Body of pancreas (tissue), 4 donors: ENCODE results near the gene CENPB. TPM values are rescaled to one million over a fixed set of nuclear protein-coding genes. Genes with fewer than 3 reads are reported as not detected.
A peak's percentile ranks its signal among the peaks of the same experiment; 100 is the strongest.

Experiments used
- ATAC-seq: fragments of 150-250 bp; one replicate; pipeline ENCODE4 v1.9.1; 2016
- DNase-seq, 4 donors: peaks; one replicate each; pipeline ENCODE4 v3.0.0-alpha.2; 2019
- H3K27ac ChIP-seq, 4 donors: fragments of 200-600 bp; sonication (generic); 1 replicate in 3 of 4; 2 replicates in 1 of 4; pipeline versions ENCODE4 v1.5.1 to v1.6.1; 2016 to 2019; ENCODE audit warnings: mild to moderate bottlenecking in 1 of 4, mixed read lengths in 1 of 4, moderate library complexity in 1 of 4
- H3K27me3 ChIP-seq, 2 donors: fragments of 200-600 bp; sonication (generic); one replicate each; pipeline ENCODE4 v1.6.0; 2016; ENCODE audit warnings: mild to moderate bottlenecking in 1 of 2
- H3K36me3 ChIP-seq, 2 donors: fragments of 200-600 bp; sonication (generic); replicated peaks in 1 of 2; 2 replicates each; pipeline ENCODE4 v1.5.1; 2016; ENCODE audit warnings: low read depth in 2 of 2; ENCODE audit not compliant: insufficient read depth in 1 of 2
- H3K4me1 ChIP-seq: fragments of 200-600 bp; sonication (generic); one replicate; pipeline ENCODE4 v1.6.0; 2016
- H3K4me3 ChIP-seq, 2 donors: fragments of 200-600 bp; sonication (generic); 1 replicate in 1 of 2; 2 replicates in 1 of 2; pipeline ENCODE4 v1.5.1; 2016 to 2019
- H3K9me3 ChIP-seq, 3 donors: fragments of 200-600 bp; sonication (generic); 1 replicate in 2 of 3; 2 replicates in 1 of 3; pipeline ENCODE4 v1.5.1; 2016
- POLR2A ChIP-seq, 3 donors: fragments of 450-650 bp; IDR thresholded peaks; one replicate each; pipeline ENCODE4 v1.6.1; 2016; ENCODE audit warnings: antibody characterized with exemption in 3 of 3, mild to moderate bottlenecking in 2 of 3
- WGBS, 2 donors: methylation state at CpG; one replicate each; pipeline ENCODE4 v1.1.5; 2017; 5-methylcytosine and 5-hydroxymethylcytosine counted together
- intact Hi-C: fragments of 100-400 bp; cut with DNase I; formaldehyde crosslinking; loops from one replicate; pipeline ENCODE4 v1.15.1; 2023
- total RNA-seq, 2 donors: library from RNA; depleted of rRNA; stranded (reverse); fragments of >200 nt; gene quantifications; one replicate each; pipeline ENCODE4 v1.1.0, GENCODE V29; 2016
- TF ChIP-seq, protein P1 (sequence below), 7 experiments: fragments of 450-650 bp in 4 of 7; fragments of 200-600 bp in 3 of 7; sonication (generic) in 3 of 7; IDR thresholded peaks; one replicate each; pipeline ENCODE4 v1.5.1; 2016 to 2019; ENCODE audit warnings: antibody characterized with exemption in 7 of 7

Gene CENPB
- total RNA-seq, 2 donors from 2014 or later, result 57.9 to 61.0 TPM

DNA sequence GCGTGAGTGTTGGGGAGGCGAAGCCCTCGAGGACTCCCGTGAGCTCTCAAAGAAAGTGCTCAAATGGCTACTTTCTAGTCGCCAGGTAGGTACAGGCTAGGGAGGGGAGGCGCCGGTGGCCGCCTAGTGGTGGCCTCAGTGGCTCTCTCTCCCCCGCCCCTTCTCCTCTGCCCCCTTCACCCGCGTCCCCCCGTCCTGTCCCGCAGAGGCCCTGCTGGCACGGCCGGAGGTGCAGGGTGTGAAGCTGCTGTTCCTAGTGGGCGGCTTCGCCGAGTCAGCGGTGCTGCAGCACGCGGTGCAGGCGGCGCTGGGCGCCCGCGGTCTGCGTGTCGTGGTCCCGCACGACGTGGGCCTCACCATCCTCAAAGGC is 35.2 kb downstream of the CENPB start:
- peaks cover 0 to 13% of the 10 kb centered on the region in 2 donors for H3K27me3 ChIP-seq
- intact Hi-C loops, result no loop called here
- WGBS, 2 donors, result 46 to 66% methylated on average over 4 to 20 of the region's 31 CpGs
- H3K4me1 ChIP-seq, result peaks cover 32% of the 10 kb centered on the region
- no peak for TF ChIP-seq POLR2A (IDR thresholded peaks at IDR 0.05)
- TF ChIP-seq, protein P1, sequence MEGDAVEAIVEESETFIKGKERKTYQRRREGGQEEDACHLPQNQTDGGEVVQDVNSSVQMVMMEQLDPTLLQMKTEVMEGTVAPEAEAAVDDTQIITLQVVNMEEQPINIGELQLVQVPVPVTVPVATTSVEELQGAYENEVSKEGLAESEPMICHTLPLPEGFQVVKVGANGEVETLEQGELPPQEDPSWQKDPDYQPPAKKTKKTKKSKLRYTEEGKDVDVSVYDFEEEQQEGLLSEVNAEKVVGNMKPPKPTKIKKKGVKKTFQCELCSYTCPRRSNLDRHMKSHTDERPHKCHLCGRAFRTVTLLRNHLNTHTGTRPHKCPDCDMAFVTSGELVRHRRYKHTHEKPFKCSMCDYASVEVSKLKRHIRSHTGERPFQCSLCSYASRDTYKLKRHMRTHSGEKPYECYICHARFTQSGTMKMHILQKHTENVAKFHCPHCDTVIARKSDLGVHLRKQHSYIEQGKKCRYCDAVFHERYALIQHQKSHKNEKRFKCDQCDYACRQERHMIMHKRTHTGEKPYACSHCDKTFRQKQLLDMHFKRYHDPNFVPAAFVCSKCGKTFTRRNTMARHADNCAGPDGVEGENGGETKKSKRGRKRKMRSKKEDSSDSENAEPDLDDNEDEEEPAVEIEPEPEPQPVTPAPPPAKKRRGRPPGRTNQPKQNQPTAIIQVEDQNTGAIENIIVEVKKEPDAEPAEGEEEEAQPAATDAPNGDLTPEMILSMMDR (IDR thresholded peaks at IDR 0.05), result no peak
- H3K36me3 ChIP-seq, result no peaks in the 10 kb centered on the region
- H3K4me3 ChIP-seq, result no peak overlapping the region
- H3K9me3 ChIP-seq, result no peaks in the 10 kb centered on the region
- DNase-seq, result no peak
- no peak overlapping the region for H3K27ac ChIP-seq
- ATAC-seq, result no peak

DNA sequence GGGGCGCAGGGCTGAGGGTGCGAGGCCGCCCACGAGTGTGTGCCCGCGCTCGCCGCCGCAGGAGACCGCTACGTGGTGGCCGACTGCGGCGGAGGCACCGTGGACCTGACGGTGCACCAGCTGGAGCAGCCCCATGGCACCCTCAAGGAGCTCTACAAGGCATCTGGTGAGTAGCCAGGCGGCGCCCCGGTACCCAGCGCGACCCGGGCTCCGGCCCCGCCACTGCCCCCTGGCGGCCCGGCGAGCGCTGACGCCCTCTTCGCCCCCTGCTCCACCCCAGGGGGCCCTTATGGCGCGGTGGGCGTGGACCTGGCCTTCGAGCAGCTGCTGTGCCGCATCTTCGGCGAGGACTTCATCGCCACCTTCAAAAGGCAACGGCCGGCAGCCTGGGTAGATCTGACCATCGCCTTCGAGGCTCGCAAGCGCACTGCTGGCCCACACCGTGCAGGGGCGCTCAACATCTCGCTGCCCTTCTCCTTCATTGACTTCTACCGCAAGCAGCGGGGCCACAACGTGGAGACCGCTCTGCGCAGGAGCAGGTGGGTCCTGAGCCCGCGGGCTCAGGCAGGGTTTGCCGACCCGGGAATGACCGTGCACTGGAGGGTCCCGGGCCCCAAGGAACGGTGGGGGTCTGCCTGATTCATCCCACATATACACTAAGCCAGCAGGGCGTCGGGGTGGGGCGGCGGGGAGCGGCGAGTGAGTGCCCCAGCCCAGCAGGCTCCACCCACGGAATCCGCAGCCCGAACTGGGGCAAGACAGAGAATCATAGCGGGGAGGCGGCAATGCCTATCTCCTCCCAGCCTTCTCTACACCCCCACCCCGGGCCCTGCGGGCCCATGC is 36.6 kb downstream of the CENPB start:
- Histone ChIP-seq H3K9me3 (no peaks in the 10 kb centered on the region), H3K4me1 (peaks cover 40% of the 10 kb centered on the region), H3K27ac (no peak overlapping the region), H3K27me3 (peaks cover 0 to 13% of the 10 kb centered on the region in 2 donors), H3K36me3 (no peaks in the 10 kb centered on the region), H3K4me3 (no peak overlapping the region)
- WGBS, 2 donors, result 23 to 37% methylated on average over 7 to 48 of the region's 72 CpGs
- DNase-seq (peak in 3 of 4 donors; percentile 55 to 75 (median 58)), ATAC-seq (peak; percentile 45)
- intact Hi-C loops, result no loop called here
- TF ChIP-seq, protein P1 (IDR thresholded peaks at IDR 0.05), result peak; percentile 58 to 83 (median 76)
- no peak for TF ChIP-seq POLR2A (IDR thresholded peaks at IDR 0.05)

GRCh38 chr20:3749087-3749688 is 37.4 kb downstream of the CENPB start:
- peaks cover 43% of the 10 kb centered on the region for H3K4me1 ChIP-seq
- no peaks in the 10 kb centered on the region for H3K9me3 ChIP-seq
- H3K36me3 ChIP-seq, result no peaks in the 10 kb centered on the region
- peaks cover 0 to 13% of the 10 kb centered on the region in 2 donors for H3K27me3 ChIP-seq
- DNase-seq, result no peak
- no peak for ATAC-seq
- intact Hi-C loops, result no loop called here
- no peak overlapping the region for H3K4me3 ChIP-seq
- WGBS, 2 donors, result 52 to 67% methylated on average over 18 to 24 of the region's 24 CpGs
- TF ChIP-seq POLR2A (IDR thresholded peaks at IDR 0.05), result no peak
- TF ChIP-seq, protein P1 (IDR thresholded peaks at IDR 0.05), result no peak
- H3K27ac ChIP-seq, result no peak overlapping the region

GRCh38 chr20:3748073-3748472 is 38.5 kb downstream of the CENPB start:
- intact Hi-C loops, result no loop called here
- no peaks in the 10 kb centered on the region for H3K9me3 ChIP-seq
- peaks cover 43% of the 10 kb centered on the region for H3K4me1 ChIP-seq
- H3K27me3 ChIP-seq, result peaks cover 0 to 13% of the 10 kb centered on the region in 2 donors
- no peak for DNase-seq
- H3K36me3 ChIP-seq, result no peaks in the 10 kb centered on the region
- no peak for TF ChIP-seq POLR2A (IDR thresholded peaks at IDR 0.05)
- TF ChIP-seq, protein P1 (IDR thresholded peaks at IDR 0.05), result no peak
- H3K4me3 ChIP-seq, result no peak overlapping the region
- no peak overlapping the region for H3K27ac ChIP-seq
- ATAC-seq, result no peak
- 90% methylated on average over 16 of the region's 16 CpGs; no CpG with 5 or more reads in 1 of the 2 donors for WGBS, 2 donors
